Stimulated activated naive CD4-positive, alpha-beta T cell (primary cell): ENCODE data around the gene NKX2-4.

Source experiments
- DNase-seq, 6 experiments: peaks; one replicate each; lab custom pipeline; 2025; lab: John Stamatoyannopoulos, UW

Gene NKX2-4

DNA sequence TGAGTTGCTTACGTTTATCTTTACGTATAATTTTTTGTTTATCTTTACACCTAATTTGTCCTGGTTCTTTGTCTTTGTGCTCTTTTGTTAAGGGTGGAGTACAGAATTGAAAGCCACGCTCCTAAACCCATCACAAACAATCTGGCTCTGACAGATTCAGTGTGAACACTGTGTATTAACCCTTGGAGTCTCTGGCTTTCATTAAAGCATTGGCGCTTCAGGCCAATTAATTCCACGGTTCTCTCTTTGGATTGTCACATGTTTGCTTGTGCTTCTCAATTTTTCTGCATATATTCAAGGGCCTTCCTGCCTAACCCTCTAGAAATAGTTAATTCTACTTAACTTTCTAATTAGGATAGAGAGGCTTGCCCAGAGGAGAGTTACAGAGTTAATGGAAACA is 38.6 kb downstream of the NKX2-4 start:
- DNase-seq, result no peak

DNA sequence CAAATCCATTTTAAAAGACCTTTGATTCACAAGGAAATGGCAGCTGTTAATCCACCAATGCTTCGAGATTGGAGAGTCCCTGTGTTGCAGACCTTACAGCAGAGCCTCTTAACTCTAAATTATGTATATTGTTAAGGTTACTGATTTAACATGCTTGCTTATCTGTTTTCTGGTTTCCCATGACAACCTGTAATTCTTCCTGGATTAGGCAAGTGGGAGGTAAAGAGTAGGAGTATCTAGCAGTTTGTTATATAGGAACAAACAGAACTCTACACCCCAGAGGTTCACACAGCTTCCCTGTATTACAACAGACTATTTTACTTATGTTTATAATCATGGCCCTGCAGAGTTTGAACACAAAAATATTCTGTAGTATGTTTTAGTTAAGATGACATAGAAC is 39.5 kb downstream of the NKX2-4 start:
- DNase-seq, result no peak

DNA sequence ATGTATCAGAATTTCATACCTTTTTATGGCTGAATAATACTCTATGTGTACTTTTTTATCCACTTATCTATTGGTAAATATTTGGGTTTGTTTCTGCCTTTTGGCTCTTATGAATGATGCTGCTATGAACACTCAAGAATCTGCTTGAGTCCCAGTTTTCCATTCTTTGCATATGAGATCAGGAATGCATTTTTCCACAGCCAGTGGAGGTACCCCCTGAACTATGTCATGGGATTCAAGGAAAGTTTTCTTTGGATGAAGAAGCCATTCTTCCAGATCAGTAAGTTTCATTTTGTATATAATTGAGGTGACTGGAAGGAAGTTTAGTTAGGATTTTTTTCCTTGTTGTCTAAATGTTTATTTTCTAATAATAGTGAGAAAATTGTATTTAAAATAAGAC is 40.9 kb downstream of the NKX2-4 start:
- no peak for DNase-seq

DNA sequence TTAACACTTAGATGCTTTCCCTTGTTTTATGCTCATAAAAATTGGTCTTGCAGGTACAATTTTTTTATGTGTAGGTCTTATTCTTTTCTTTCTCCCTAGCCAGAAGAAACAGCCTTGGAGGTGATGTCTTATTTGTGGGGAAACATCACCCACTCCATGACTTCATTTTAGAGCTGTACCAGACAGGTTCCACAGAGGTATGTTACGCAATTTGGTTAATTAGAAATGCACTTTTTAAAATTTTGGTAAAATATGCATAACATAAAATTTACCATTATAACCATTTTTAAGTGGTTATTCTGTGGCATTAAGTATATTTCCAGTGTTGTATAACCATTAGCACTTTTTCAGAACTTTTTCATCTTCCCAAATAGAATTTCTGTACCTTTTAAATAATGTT is 41.3 kb downstream of the NKX2-4 start:
- no peak for DNase-seq

DNA sequence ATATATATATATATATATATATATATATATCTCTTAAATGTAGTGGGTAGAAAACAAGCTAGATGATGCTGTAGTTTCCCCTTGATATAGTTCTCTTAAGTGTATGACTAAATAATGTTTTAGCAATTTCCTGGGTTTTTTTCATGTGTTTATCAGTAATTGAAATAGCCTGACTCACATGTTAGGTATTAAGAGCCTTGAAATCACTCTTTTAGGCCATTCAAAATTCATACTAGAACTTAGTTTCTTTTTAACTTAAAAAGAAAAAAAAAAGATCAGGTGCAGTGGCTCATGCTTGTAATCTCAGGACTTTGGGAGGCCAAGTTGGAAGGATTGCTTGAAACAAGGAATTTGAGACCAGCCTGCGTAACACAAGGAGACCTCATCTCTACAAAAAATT is 44.1 kb downstream of the NKX2-4 start:
- DNase-seq, result no peak

DNA sequence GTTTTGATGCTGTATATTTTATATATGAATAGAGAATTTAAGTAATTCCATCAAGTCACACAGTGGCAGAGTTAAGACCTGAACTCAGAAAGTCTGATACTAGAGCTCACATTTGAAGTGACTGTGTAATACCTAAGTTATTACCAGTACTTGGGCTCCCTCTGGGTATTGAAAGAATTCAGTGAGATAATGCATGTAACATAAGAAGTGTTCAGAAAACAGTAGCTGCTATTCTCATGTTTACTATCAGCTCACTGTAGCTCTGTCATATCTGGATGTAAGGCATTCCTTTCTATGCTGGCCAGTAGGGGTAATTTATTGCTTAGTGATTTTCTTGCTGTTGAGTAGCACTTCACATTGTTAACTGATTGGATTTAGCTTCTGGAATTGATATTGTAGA is 44.6 kb downstream of the NKX2-4 start:
- no peak for DNase-seq
